K562 (cell line): ENCODE measurements around the gene USP24. TPM values are rescaled to one million over a fixed set of nuclear protein-coding genes. Genes with fewer than 3 reads are reported as not detected.

Experiments
- ATF1 ChIP-seq, 2 experiments: fragments of 450-650 bp in 1 of 2; IDR thresholded peaks; 2 replicates each; pipeline ENCODE4 v1.6.1; 2016; ENCODE audit warnings: missing compliant biosample characterization in 1 of 2, missing genetic modification characterization in 1 of 2
- ATF3 ChIP-seq, 2 experiments: fragments of 450-650 bp in 1 of 2; sonication (generic) in 1 of 2; formaldehyde crosslinking in 1 of 2; IDR thresholded peaks in 1 of 2; conservative IDR thresholded peaks in 1 of 2; 2 replicates each; pipeline versions ENCODE4 v1.6.1 to v1.8.1; 2016 to 2023; ENCODE audit warnings: mild to moderate bottlenecking in 2 of 2, moderate library complexity in 2 of 2, inconsistent platforms in 1 of 2, missing genetic modification reagents in 1 of 2
- BRD9 ChIP-seq: fragments of 450-650 bp; IDR thresholded peaks from 2 replicates; pipeline ENCODE4 v1.6.1; 2018; ENCODE audit warnings: low read depth; ENCODE audit not compliant: partially characterized antibody
- CTCF ChIP-seq, 3 experiments: IDR thresholded peaks in 2 of 3; conservative IDR thresholded peaks in 1 of 3; 2 replicates each; pipeline ENCODE4 v1.5.1; 2011 to 2012; ENCODE audit warnings: low read length in 3 of 3, mild to moderate bottlenecking in 3 of 3, control low read depth in 2 of 3, improper control_type of control experiment in 1 of 3, inconsistent platforms in 1 of 3, low read depth in 1 of 3, mixed read lengths in 1 of 3, moderate library complexity in 1 of 3; ENCODE audit not compliant: insufficient read depth in 2 of 3
- EP300 ChIP-seq: IDR thresholded peaks from 2 replicates; pipeline ENCODE4 v1.6.1; 2012; ENCODE audit warnings: low read length, improper control_type of control experiment
- GTF2B ChIP-seq: IDR thresholded peaks from 2 replicates; pipeline ENCODE4 v1.6.1; 2011; ENCODE audit not compliant: insufficient read length; ENCODE audit errors: extremely low read depth
- MNT ChIP-seq, 2 experiments: fragments of 450-650 bp; conservative IDR thresholded peaks; 2 replicates each; pipeline ENCODE4 v1.6.1; 2017; ENCODE audit warnings: mild to moderate bottlenecking in 2 of 2, moderate library complexity in 2 of 2
- PHB2 ChIP-seq: fragments of 450-650 bp; IDR thresholded peaks from 2 replicates; pipeline ENCODE4 v1.6.1; 2017; ENCODE audit warnings: low read depth
- POLR3G ChIP-seq: IDR thresholded peaks from 2 replicates; pipeline ENCODE4 v1.6.1; 2011; ENCODE audit not compliant: insufficient read length, insufficient replicate concordance; ENCODE audit errors: extremely low read depth
- REST ChIP-seq, 2 experiments: fragments of 450-650 bp; formaldehyde crosslinking in 1 of 2; IDR thresholded peaks; 2 replicates each; pipeline versions ENCODE4 v1.4.0 to v1.6.1; 2014 to 2020; ENCODE audit warnings: mild to moderate bottlenecking in 2 of 2, borderline replicate concordance in 1 of 2, low read depth in 1 of 2
- ZNF217 ChIP-seq: sonication (generic); formaldehyde crosslinking; IDR thresholded peaks from 2 replicates; pipeline ENCODE4 v1.8.0; 2022; ENCODE audit warnings: mild to moderate bottlenecking, missing genetic modification reagents
- ZNF253 ChIP-seq: fragments of 250-450 bp; sonication (Bioruptor Pico); conservative IDR thresholded peaks from 2 replicates; pipeline ENCODE4 v1.6.1; 2021; ENCODE audit warnings: mild to moderate bottlenecking
- ZNF3 ChIP-seq: fragments of 250-450 bp; sonication (Bioruptor Pico); IDR thresholded peaks from 2 replicates; pipeline ENCODE4 v1.5.0; 2021; ENCODE audit warnings: mild to moderate bottlenecking, moderate library complexity
- polyA plus RNA-seq, 8 experiments: library from polyadenylated mRNA; depleted of rRNA in 4 of 8; stranded (reverse) in 5 of 8; unstranded in 3 of 8; fragments of >200 nt; fragmentation: Nextera tagmentation in 2 of 8; fragmentation: Illumina TruSeq in 1 of 8; extraction: Ambion mirVana in 2 of 8; extraction: Trizol in 1 of 8; gene quantifications; 2 replicates each; pipeline versions ENCODE4 v1.2.1 to v1.2.3, GENCODE V29; 2011 to 2014; ENCODE audit warnings: inconsistent platforms in 1 of 8, missing spikeins in 1 of 8
- total RNA-seq, 7 experiments: library from RNA; depleted of rRNA in 6 of 7; stranded (reverse); fragments of >200 nt in 6 of 7; fragmentation: Illumina TruSeq in 2 of 7; extraction: Trizol in 2 of 7; gene quantifications; 2 replicates each; pipeline versions ENCODE4 v1.2.1 to v1.2.3, GENCODE V29; 2011 to 2021; ENCODE audit warnings: low replicate concordance in 1 of 7

The USP24 gene
- total and polyA plus RNA-seq, 9 of the 15 experiments (the other 6 are each of a cell fraction or from before 2014, with no cell fraction given) = 7.7 to 62.6 (median 36.8) TPM

- TF ChIP-seq CTCF (IDR thresholded peaks at IDR 0.05 in 2 of 3, conservative IDR thresholded peaks at IDR 0.05 in 1 of 3; ENCODE audit: insufficient read depth in 2 of 3, low read depth in 1 of 3, low read length in 3 of 3) (peak; percentile 80 to 91 (median 85)), REST (IDR thresholded peaks at IDR 0.05; ENCODE audit: borderline replicate concordance) (peak; percentile 85), REST (CRISPR knock-in tag; IDR thresholded peaks at IDR 0.05; ENCODE audit: low read depth) (no peak), GTF2B (no peak), POLR3G (no peak), ZNF217 (CRISPR knock-in tag) (no peak), ZNF3 (no peak), ATF1 (CRISPR knock-in tag; IDR thresholded peaks at IDR 0.05) (no peak), ATF1 (tag; IDR thresholded peaks at IDR 0.05) (peak; percentile 83), ZNF253 (CRISPR knock-in tag) (no peak), ATF3 (IDR thresholded peaks at IDR 0.05) (peak; percentile 11; the same call in 1 of the 2 replicates), ATF3 (CRISPR knock-in tag; conservative IDR thresholded peaks at IDR 0.05) (no peak), PHB2 (no peak), BRD9 (peak; percentile 48), EP300 (peak; percentile 48; the same call in 1 of the 2 replicates), MNT (conservative IDR thresholded peaks at IDR 0.05) (peak in 1 of 2 experiments; percentile 35; a peak in 1 of 4 replicates)
Observed at GRCh38 chr1:55140546-55140983, 74.6 kb downstream of the USP24 start (continued).
